HepG2 (cell line): Measurements from ENCODE around the gene GRHL1. TPM values are rescaled to one million over a fixed set of nuclear protein-coding genes. Genes with fewer than 3 reads are reported as not detected.

Experiments
- ATAC-seq: fragments of 200-7000 bp; cut with Tn5 transposase; 3 replicates; pipeline ENCODE4 v1.9.1; 2020; ENCODE audit warnings: mild to moderate bottlenecking, moderate library complexity
- BruUV-seq: library from RNA; stranded (reverse); fragments of 400-500 nt; replicated peaks from 2 replicates; lab custom pipeline; 2021; lab: Mats Ljungman, UMichigan
- CTCF ChIA-PET: fragments of 300-600 bp; formaldehyde crosslinking; extraction: SDS; loops from one replicate; lab custom pipeline; 2021; ENCODE audit warnings: low total read pairs, inconsistent platforms, low intra/inter-chr PET ratio; lab: Yijun Ruan, JAX
- POLR2A ChIA-PET: fragments of 350-600 bp; sonication (Branson Sonifier 250); formaldehyde crosslinking; loops from one replicate; lab custom pipeline; 2020; ENCODE audit warnings: antibody characterized with exemption, inconsistent platforms; lab: Yijun Ruan, JAX
- DNase-seq: peaks from one replicate; pipeline ENCODE4 v3.0.0-alpha.2; 2015; ENCODE audit warnings: low spot score
- FAIRE-seq: peaks from 3 replicates; lab custom pipeline; 2011; peaks lifted over from hg19 to GRCh38; lab: Jason Lieb, UNC
- H2AFZ ChIP-seq: one replicate; pipeline ENCODE4 v1.6.1; 2011; ENCODE audit warnings: low read length, inconsistent platforms
- H3K27ac ChIP-seq: fragments of 300-600 bp; 3 replicates; pipeline ENCODE4 v1.8.0; 2011; ENCODE audit warnings: mixed run types, mild to moderate bottlenecking, mixed read lengths, low read length, inconsistent platforms; ENCODE audit not compliant: insufficient read depth; ENCODE audit errors: extremely low read length
- H3K27me3 ChIP-seq, 2 experiments: fragments of 200-600 bp in 1 of 2; 2 replicates in 1 of 2; 3 replicates in 1 of 2; pipeline versions ENCODE4 v1.6.0 to v1.8.0; 2011; ENCODE audit warnings: low read length in 2 of 2, mild to moderate bottlenecking in 2 of 2, moderate library complexity in 2 of 2, inconsistent platforms in 1 of 2; ENCODE audit not compliant: insufficient read depth in 2 of 2, control insufficient read depth in 1 of 2
- H3K36me3 ChIP-seq, 2 experiments: fragments of 200-600 bp in 1 of 2; replicated peaks in 1 of 2; 2 replicates in 1 of 2; 3 replicates in 1 of 2; pipeline versions ENCODE4 v1.5.1 to v1.8.0; 2011; ENCODE audit warnings: low read length in 2 of 2, inconsistent platforms in 1 of 2; ENCODE audit not compliant: insufficient read depth in 2 of 2, control insufficient read depth in 1 of 2
- H3K4me1 ChIP-seq: 2 replicates; pipeline ENCODE4 v1.5.1; 2012; ENCODE audit warnings: low read length, inconsistent platforms; ENCODE audit not compliant: insufficient read depth
- H3K4me2 ChIP-seq: 2 replicates; pipeline ENCODE4 v1.6.0; 2011; ENCODE audit warnings: low read depth, low read length, inconsistent platforms
- H3K4me3 ChIP-seq, 3 experiments: fragments of 200-600 bp in 1 of 3; sonication (generic), shearing (Covaris generic) in 1 of 3; replicated peaks in 1 of 3; 2 replicates each; pipeline ENCODE4 v1.5.1; 2011 to 2016; ENCODE audit warnings: low read length in 3 of 3, inconsistent platforms in 2 of 3, low read depth in 2 of 3, mild to moderate bottlenecking in 2 of 3, control low read depth in 1 of 3, mixed read lengths in 1 of 3; ENCODE audit not compliant: insufficient read depth in 1 of 3
- H3K79me2 ChIP-seq: one replicate; pipeline ENCODE4 v1.6.1; 2011; ENCODE audit warnings: low read length, inconsistent platforms; ENCODE audit not compliant: insufficient read depth
- H3K9ac ChIP-seq: 2 replicates; pipeline ENCODE4 v1.6.0; 2011; ENCODE audit warnings: mild to moderate bottlenecking, low read depth, low read length, inconsistent platforms; ENCODE audit not compliant: insufficient read depth
- H3K9me3 ChIP-seq: 2 replicates; pipeline ENCODE4 v1.5.1; 2012; ENCODE audit warnings: mild to moderate bottlenecking, low read length
- H4K20me1 ChIP-seq: 2 replicates; pipeline ENCODE4 v1.6.0; 2011; ENCODE audit warnings: inconsistent platforms, mild to moderate bottlenecking, low read length, moderate library complexity; ENCODE audit not compliant: insufficient read depth
- BCL6 ChIP-seq: IDR thresholded peaks from 2 replicates; pipeline ENCODE4 v1.6.1; 2016; ENCODE audit warnings: missing genetic modification reagents, missing compliant biosample characterization
- ELF3 ChIP-seq: IDR thresholded peaks from 2 replicates; pipeline ENCODE4 v1.6.1; 2016; ENCODE audit warnings: missing genetic modification reagents, missing compliant biosample characterization
- NONO ChIP-seq, 2 experiments: fragments of 450-650 bp in 1 of 2; sonication (generic) in 1 of 2; formaldehyde crosslinking in 1 of 2; IDR thresholded peaks in 1 of 2; conservative IDR thresholded peaks in 1 of 2; 2 replicates each; pipeline versions ENCODE4 v1.6.1 to v1.8.0; 2017 to 2022; ENCODE audit warnings: mild to moderate bottlenecking in 1 of 2, missing genetic modification reagents in 1 of 2, moderate library complexity in 1 of 2
- PAX8 ChIP-seq: sonication (generic); formaldehyde crosslinking; IDR thresholded peaks from 2 replicates; pipeline ENCODE4 v1.8.0; 2022; ENCODE audit warnings: mild to moderate bottlenecking, missing genetic modification reagents, borderline replicate concordance
- U2AF1 ChIP-seq: fragments of 200-400 bp; formaldehyde crosslinking; optimal IDR thresholded peaks from 2 replicates; pipeline ENCODE3; 2017; ENCODE audit warnings: mild to moderate bottlenecking, low read depth, low read length
- ZNF282 ChIP-seq: fragments of 450-650 bp; IDR thresholded peaks from 2 replicates; pipeline ENCODE4 v1.6.1; 2018; ENCODE audit not compliant: partially characterized antibody
- ZNF567 ChIP-seq: sonication (generic); formaldehyde crosslinking; IDR thresholded peaks from 2 replicates; pipeline ENCODE4 v1.8.1; 2023; ENCODE audit warnings: mild to moderate bottlenecking, missing genetic modification reagents, borderline replicate concordance
- ZNF672 ChIP-seq: sonication (generic); formaldehyde crosslinking; IDR thresholded peaks from 2 replicates; pipeline ENCODE4 v1.8.1; 2022; ENCODE audit warnings: missing genetic modification reagents
- ZNF737 ChIP-seq: sonication (generic); formaldehyde crosslinking; IDR thresholded peaks from 2 replicates; pipeline ENCODE4 v1.5.0; 2020; ENCODE audit warnings: missing genetic modification reagents, mild to moderate bottlenecking, borderline replicate concordance
- WGBS: methylation state at CpG from one replicate; pipeline ENCODE4 v1.1.6; 2017; ENCODE audit warnings: low lambda C conversion rate; 5-methylcytosine and 5-hydroxymethylcytosine counted together
- in situ Hi-C: cut with HindIII; loops from 2 replicates; pipeline ENCODE4 v1.10.0; 2017; ENCODE audit warnings: low pct_unique_long_range_greater_than_20kb; ENCODE audit not compliant: extremely low pct_ligation_motif_present
- intact Hi-C: fragments of 100-400 bp; cut with micrococcal nuclease; formaldehyde crosslinking; loops from one replicate; pipeline ENCODE4 v1.10.0; 2022; ENCODE audit not compliant: unreplicated experiment
- polyA plus RNA-seq, 8 experiments: library from polyadenylated mRNA; depleted of rRNA in 3 of 8; stranded (reverse) in 7 of 8; unstranded in 1 of 8; fragments of >200 nt; fragmentation: Illumina TruSeq in 4 of 8; extraction: Trizol in 4 of 8; gene quantifications; 2 replicates each; pipeline versions ENCODE4 v1.2.1 to v1.2.3, GENCODE V29; 2011 to 2016; ENCODE audit warnings: low read depth in 4 of 8, missing spikeins in 1 of 8, mixed read lengths in 1 of 8; ENCODE audit not compliant: insufficient read depth in 1 of 8
- total RNA-seq, 5 experiments: library from RNA; depleted of rRNA; stranded (reverse); fragments of >200 nt; fragmentation: Illumina TruSeq; extraction: Trizol; gene quantifications; 2 replicates each; pipeline ENCODE4 v1.2.3, GENCODE V29; 2016; ENCODE audit warnings: low read depth in 1 of 5
- TF ChIP-seq, protein P1 (sequence below): sonication (generic); formaldehyde crosslinking; IDR thresholded peaks from 2 replicates; pipeline ENCODE4 v1.8.0; 2022; ENCODE audit warnings: mild to moderate bottlenecking, missing genetic modification reagents; ENCODE audit not compliant: insufficient replicate concordance
- TF ChIP-seq, protein P2 (sequence below): sonication (generic); formaldehyde crosslinking; IDR thresholded peaks from 2 replicates; pipeline ENCODE4 v1.5.0; 2020; ENCODE audit warnings: mild to moderate bottlenecking, missing genetic modification reagents
- TF ChIP-seq, protein P3 (sequence below): sonication (generic); formaldehyde crosslinking; conservative IDR thresholded peaks from 2 replicates; pipeline ENCODE4 v1.8.0; 2022; ENCODE audit warnings: mild to moderate bottlenecking, moderate library complexity, missing genetic modification reagents
- TF ChIP-seq, protein P4 (sequence below): sonication (generic); formaldehyde crosslinking; IDR thresholded peaks from 2 replicates; pipeline ENCODE4 v1.4.0; 2020; ENCODE audit warnings: missing genetic modification reagents
- TF ChIP-seq, protein P5 (sequence below): sonication (generic); formaldehyde crosslinking; IDR thresholded peaks from 2 replicates; pipeline ENCODE4 v1.4.0; 2020; ENCODE audit warnings: mild to moderate bottlenecking, missing genetic modification reagents

GRHL1 gene
- total and polyA plus RNA-seq, 2 of the 13 experiments (the other 11 are each of a cell fraction or from before 2014, with no cell fraction given): 9.3 to 12.0 TPM

DNA sequence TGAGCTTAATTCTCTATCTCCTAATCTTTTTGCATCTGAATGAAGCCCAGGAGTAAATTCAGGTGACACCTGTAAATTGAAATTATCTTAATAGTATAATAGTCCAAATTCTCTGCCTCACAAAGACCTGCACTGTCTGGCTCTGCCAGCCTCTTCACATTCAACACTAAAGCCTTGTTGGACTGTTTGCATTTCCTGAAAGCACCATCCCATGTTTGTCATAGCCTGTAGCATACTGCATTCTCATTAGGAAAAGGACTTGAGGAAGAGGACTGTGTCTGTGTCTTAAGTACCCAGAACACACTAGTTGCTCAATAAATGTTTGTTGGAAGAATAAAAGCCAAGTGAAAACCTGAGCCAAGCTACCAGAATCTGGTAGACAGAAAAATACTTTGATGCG is 42.9 kb upstream of the GRHL1 start:
- ChIA-PET POLR2A (no interaction called here), CTCF (no interaction called here)
- Histone ChIP-seq H3K4me3 (no peak overlapping the region), H3K27ac (no peak overlapping the region), H3K4me1 (peaks cover 21% of the 10 kb centered on the region), H3K36me3 (peaks cover under 1 to 11% of the 10 kb centered on the region in 2 experiments; a peak in 4 of 5 replicates), H3K79me2 (no peaks in the 10 kb centered on the region), H3K9me3 (no peaks in the 10 kb centered on the region), H3K27me3 (no peaks in the 10 kb centered on the region), H3K4me2 (no peak overlapping the region), H2AFZ (no peak overlapping the region), H4K20me1 (no peaks in the 10 kb centered on the region), H3K9ac (no peak overlapping the region)
- no peak for FAIRE-seq
- intact Hi-C loops: no loop called here
- BruUV-seq: no TSS peak
- peak; percentile 62; the same call in 2 of the 3 replicates for ATAC-seq
- in situ Hi-C loops: no loop called here
- DNase-seq: peak; percentile 45
- 97% methylated on average over 1 of the region's 1 CpG for WGBS
- TF ChIP-seq ZNF672 (CRISPR knock-in tag) (no peak), NONO (IDR thresholded peaks at IDR 0.05) (no peak), NONO (CRISPR knock-in tag; conservative IDR thresholded peaks at IDR 0.05) (no peak), BCL6 (CRISPR knock-in tag) (peak; percentile 97), ZNF567 (CRISPR knock-in tag) (no peak), ZNF737 (CRISPR knock-in tag) (no peak), ZNF282 (no peak), U2AF1 (no peak), PAX8 (CRISPR knock-in tag) (no peak), ELF3 (0 out of 2 replicates have a peak, but pooled peaks have one; percentile 26)
- TF ChIP-seq, protein P1, sequence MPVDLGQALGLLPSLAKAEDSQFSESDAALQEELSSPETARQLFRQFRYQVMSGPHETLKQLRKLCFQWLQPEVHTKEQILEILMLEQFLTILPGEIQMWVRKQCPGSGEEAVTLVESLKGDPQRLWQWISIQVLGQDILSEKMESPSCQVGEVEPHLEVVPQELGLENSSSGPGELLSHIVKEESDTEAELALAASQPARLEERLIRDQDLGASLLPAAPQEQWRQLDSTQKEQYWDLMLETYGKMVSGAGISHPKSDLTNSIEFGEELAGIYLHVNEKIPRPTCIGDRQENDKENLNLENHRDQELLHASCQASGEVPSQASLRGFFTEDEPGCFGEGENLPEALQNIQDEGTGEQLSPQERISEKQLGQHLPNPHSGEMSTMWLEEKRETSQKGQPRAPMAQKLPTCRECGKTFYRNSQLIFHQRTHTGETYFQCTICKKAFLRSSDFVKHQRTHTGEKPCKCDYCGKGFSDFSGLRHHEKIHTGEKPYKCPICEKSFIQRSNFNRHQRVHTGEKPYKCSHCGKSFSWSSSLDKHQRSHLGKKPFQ (CRISPR knock-in tag): no peak
- TF ChIP-seq, protein P2, sequence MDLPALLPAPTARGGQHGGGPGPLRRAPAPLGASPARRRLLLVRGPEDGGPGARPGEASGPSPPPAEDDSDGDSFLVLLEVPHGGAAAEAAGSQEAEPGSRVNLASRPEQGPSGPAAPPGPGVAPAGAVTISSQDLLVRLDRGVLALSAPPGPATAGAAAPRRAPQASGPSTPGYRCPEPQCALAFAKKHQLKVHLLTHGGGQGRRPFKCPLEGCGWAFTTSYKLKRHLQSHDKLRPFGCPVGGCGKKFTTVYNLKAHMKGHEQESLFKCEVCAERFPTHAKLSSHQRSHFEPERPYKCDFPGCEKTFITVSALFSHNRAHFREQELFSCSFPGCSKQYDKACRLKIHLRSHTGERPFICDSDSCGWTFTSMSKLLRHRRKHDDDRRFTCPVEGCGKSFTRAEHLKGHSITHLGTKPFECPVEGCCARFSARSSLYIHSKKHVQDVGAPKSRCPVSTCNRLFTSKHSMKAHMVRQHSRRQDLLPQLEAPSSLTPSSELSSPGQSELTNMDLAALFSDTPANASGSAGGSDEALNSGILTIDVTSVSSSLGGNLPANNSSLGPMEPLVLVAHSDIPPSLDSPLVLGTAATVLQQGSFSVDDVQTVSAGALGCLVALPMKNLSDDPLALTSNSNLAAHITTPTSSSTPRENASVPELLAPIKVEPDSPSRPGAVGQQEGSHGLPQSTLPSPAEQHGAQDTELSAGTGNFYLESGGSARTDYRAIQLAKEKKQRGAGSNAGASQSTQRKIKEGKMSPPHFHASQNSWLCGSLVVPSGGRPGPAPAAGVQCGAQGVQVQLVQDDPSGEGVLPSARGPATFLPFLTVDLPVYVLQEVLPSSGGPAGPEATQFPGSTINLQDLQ (CRISPR knock-in tag): no peak
- TF ChIP-seq, protein P3, sequence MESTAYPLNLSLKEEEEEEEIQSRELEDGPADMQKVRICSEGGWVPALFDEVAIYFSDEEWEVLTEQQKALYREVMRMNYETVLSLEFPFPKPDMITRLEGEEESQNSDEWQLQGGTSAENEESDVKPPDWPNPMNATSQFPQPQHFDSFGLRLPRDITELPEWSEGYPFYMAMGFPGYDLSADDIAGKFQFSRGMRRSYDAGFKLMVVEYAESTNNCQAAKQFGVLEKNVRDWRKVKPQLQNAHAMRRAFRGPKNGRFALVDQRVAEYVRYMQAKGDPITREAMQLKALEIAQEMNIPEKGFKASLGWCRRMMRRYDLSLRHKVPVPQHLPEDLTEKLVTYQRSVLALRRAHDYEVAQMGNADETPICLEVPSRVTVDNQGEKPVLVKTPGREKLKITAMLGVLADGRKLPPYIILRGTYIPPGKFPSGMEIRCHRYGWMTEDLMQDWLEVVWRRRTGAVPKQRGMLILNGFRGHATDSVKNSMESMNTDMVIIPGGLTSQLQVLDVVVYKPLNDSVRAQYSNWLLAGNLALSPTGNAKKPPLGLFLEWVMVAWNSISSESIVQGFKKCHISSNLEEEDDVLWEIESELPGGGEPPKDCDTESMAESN (CRISPR knock-in tag): no peak
- TF ChIP-seq, protein P4, sequence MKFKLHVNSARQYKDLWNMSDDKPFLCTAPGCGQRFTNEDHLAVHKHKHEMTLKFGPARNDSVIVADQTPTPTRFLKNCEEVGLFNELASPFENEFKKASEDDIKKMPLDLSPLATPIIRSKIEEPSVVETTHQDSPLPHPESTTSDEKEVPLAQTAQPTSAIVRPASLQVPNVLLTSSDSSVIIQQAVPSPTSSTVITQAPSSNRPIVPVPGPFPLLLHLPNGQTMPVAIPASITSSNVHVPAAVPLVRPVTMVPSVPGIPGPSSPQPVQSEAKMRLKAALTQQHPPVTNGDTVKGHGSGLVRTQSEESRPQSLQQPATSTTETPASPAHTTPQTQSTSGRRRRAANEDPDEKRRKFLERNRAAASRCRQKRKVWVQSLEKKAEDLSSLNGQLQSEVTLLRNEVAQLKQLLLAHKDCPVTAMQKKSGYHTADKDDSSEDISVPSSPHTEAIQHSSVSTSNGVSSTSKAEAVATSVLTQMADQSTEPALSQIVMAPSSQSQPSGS: no peak
- TF ChIP-seq, protein P5, sequence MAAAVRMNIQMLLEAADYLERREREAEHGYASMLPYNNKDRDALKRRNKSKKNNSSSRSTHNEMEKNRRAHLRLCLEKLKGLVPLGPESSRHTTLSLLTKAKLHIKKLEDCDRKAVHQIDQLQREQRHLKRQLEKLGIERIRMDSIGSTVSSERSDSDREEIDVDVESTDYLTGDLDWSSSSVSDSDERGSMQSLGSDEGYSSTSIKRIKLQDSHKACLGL (CRISPR knock-in tag): no peak
